ENCODE measurements around the gene EDNRB.

- TF ChIP-seq CTCF (IDR thresholded peaks at IDR 0.05 in 8 of 11, conservative IDR thresholded peaks at IDR 0.05 in 3 of 11) (no peak), POLR2A (IDR thresholded peaks at IDR 0.05) (no peak)
These were observed 47.0 kb downstream of the EDNRB start for GRCh38 chr13:77871596-77871995.

Data from spleen (tissue), 7 donors.